Spleen (tissue), 11 donors: ENCODE data around the gene SPACA7. TPM values are rescaled to one million over a fixed set of nuclear protein-coding genes. Genes with fewer than 3 reads are reported as not detected.

Source experiments
- DNase-seq: peaks from one replicate; pipeline ENCODE4 v3.0.0-alpha.2; 2020
- H3K27ac ChIP-seq, 8 donors: fragments of 200-600 bp; sonication (generic) in 7 of 8; 1 replicate in 4 of 8; 2 replicates in 4 of 8; pipeline versions ENCODE4 v1.5.0 to v1.8.0; 2016 to 2021; ENCODE audit warnings: inconsistent platforms in 4 of 8, mild to moderate bottlenecking in 4 of 8, moderate library complexity in 1 of 8
- H3K27me3 ChIP-seq, 7 donors: fragments of 200-600 bp; sonication (generic) in 6 of 7; replicated peaks in 1 of 7; 1 replicate in 4 of 7; 2 replicates in 3 of 7; pipeline versions ENCODE4 v1.5.0 to v1.8.0; 2016 to 2021; ENCODE audit warnings: inconsistent platforms in 3 of 7, mild to moderate bottlenecking in 1 of 7
- H3K36me3 ChIP-seq, 6 donors: fragments of 200-600 bp; sonication (generic) in 5 of 6; 1 replicate in 4 of 6; 2 replicates in 2 of 6; pipeline versions ENCODE4 v1.5.0 to v1.8.0; 2016 to 2021; ENCODE audit warnings: inconsistent platforms in 2 of 6
- H3K4me1 ChIP-seq, 6 donors: fragments of 200-600 bp; sonication (generic) in 5 of 6; 1 replicate in 3 of 6; 2 replicates in 3 of 6; pipeline versions ENCODE4 v1.5.0 to v1.8.0; 2016 to 2021; ENCODE audit warnings: inconsistent platforms in 3 of 6
- H3K4me3 ChIP-seq, 8 donors: fragments of 200-600 bp; sonication (generic) in 7 of 8; 1 replicate in 4 of 8; 2 replicates in 4 of 8; pipeline versions ENCODE4 v1.5.0 to v1.8.0; 2016 to 2021; ENCODE audit warnings: inconsistent platforms in 4 of 8, mild to moderate bottlenecking in 4 of 8, moderate library complexity in 2 of 8
- H3K9me3 ChIP-seq, 8 donors: fragments of 200-600 bp; sonication (generic) in 7 of 8; 1 replicate in 4 of 8; 2 replicates in 4 of 8; pipeline versions ENCODE4 v1.5.0 to v1.8.0; 2016 to 2021; ENCODE audit warnings: inconsistent platforms in 4 of 8
- CTCF ChIP-seq, 11 experiments: fragments of 200-600 bp in 7 of 11; fragments of 450-650 bp in 4 of 11; sonication (generic) in 4 of 11; IDR thresholded peaks in 8 of 11; conservative IDR thresholded peaks in 3 of 11; 1 replicate in 7 of 11; 2 replicates in 4 of 11; pipeline versions ENCODE4 v1.4.0 to v1.8.0; 2016 to 2021; ENCODE audit warnings: antibody characterized with exemption in 11 of 11, inconsistent platforms in 4 of 11, mild to moderate bottlenecking in 1 of 11
- POLR2A ChIP-seq, 3 donors: fragments of 450-650 bp; IDR thresholded peaks; one replicate each; pipeline ENCODE4 v1.5.1; 2017; ENCODE audit warnings: antibody characterized with exemption in 3 of 3, mild to moderate bottlenecking in 1 of 3
- POLR2AphosphoS5 ChIP-seq, 3 donors: sonication (generic); formaldehyde crosslinking; IDR thresholded peaks; one replicate each; pipeline ENCODE4 v1.5.1; 2017; ENCODE audit warnings: antibody characterized with exemption in 3 of 3
- WGBS, 5 donors: extraction: QIAGEN DNeasy Blood & Tissue Kit in 3 of 5; methylation state at CpG; one replicate each; pipeline versions ENCODE4 v1.1.5 to v1.1.7; 2013 to 2018; 5-methylcytosine and 5-hydroxymethylcytosine counted together
- intact Hi-C: fragments of 100-400 bp; cut with DNase I; formaldehyde crosslinking; loops from one replicate; pipeline ENCODE4 v1.15.0; 2023; ENCODE audit warnings: low total_unique reads
- polyA plus RNA-seq, 3 donors: library from polyadenylated mRNA; stranded (reverse); fragments of 200-250 nt; gene quantifications; one replicate each; pipeline ENCODE4 v1.2.1, GENCODE V29; 2013
- total RNA-seq, 7 donors: library from RNA; depleted of rRNA in 3 of 7; stranded (reverse); fragments of >200 nt in 3 of 7; fragmentation: NEBNext Ultra II Directional in 4 of 7; extraction: Animal tissue kit (Norgen Biotek cat#: 25700) in 4 of 7; gene quantifications; one replicate each; pipeline versions ENCODE4 v1.1.0 to v1.2.1, GENCODE V29; 2016 to 2021
- donor health status: healthy with polysubstance abuse.
- donor health status: DM: no; HTN: no; CAD: no; lungs with moderate emphysema.
- donor health status: DM: no; HTN: no; CAD: no.
- donor health status: Bipolar disorder and iron deficiency.
- donor health status: healthy.
- donor health status: DM: no; HTN: no; CAD: no.
- donor health status: DM: yes; HTN: yes; CAD: no.

Gene SPACA7
- total and polyA plus RNA-seq, 10 donors, result not detected

GRCh38 chr13:112457081-112457480 is 80.9 kb downstream of the SPACA7 start:
- WGBS, 5 donors, result 86 to 92% (median 89%) methylated on average over 9 of the region's 9 CpGs
- intact Hi-C loops, result no loop called here
- H3K4me3 ChIP-seq, result no peak overlapping the region
- no peak for DNase-seq
- peaks cover 0 to 34% (median 21%) of the 10 kb centered on the region in 8 donors for H3K9me3 ChIP-seq
- TF ChIP-seq CTCF (IDR thresholded peaks at IDR 0.05 in 8 of 11, conservative IDR thresholded peaks at IDR 0.05 in 3 of 11), result no peak
- no peak for TF ChIP-seq POLR2AphosphoS5 (IDR thresholded peaks at IDR 0.05)
- no peak for TF ChIP-seq POLR2A (IDR thresholded peaks at IDR 0.05)
- H3K36me3 ChIP-seq, result no peaks in the 10 kb centered on the region
- peaks cover 0 to 24% (median 0%) of the 10 kb centered on the region in 7 donors for H3K27me3 ChIP-seq
- no peaks in the 10 kb centered on the region for H3K4me1 ChIP-seq
- H3K27ac ChIP-seq, result no peak overlapping the region

GRCh38 chr13:112457485-112457884 is 81.3 kb downstream of the SPACA7 start:
- 68 to 81% (median 72%) methylated on average over 12 to 13 of the region's 13 CpGs for WGBS, 5 donors
- intact Hi-C loops, result no loop called here
- Histone ChIP-seq H3K9me3 (peaks cover 0 to 39% (median 24%) of the 10 kb centered on the region in 8 donors), H3K36me3 (no peaks in the 10 kb centered on the region), H3K4me1 (no peaks in the 10 kb centered on the region), H3K27ac (no peak overlapping the region), H3K27me3 (peaks cover 0 to 20% (median 0%) of the 10 kb centered on the region in 7 donors), H3K4me3 (no peak overlapping the region)
- no peak for TF ChIP-seq POLR2AphosphoS5 (IDR thresholded peaks at IDR 0.05)
- no peak for TF ChIP-seq POLR2A (IDR thresholded peaks at IDR 0.05)
- no peak for TF ChIP-seq CTCF (IDR thresholded peaks at IDR 0.05 in 8 of 11, conservative IDR thresholded peaks at IDR 0.05 in 3 of 11)
- no peak for DNase-seq

DNA sequence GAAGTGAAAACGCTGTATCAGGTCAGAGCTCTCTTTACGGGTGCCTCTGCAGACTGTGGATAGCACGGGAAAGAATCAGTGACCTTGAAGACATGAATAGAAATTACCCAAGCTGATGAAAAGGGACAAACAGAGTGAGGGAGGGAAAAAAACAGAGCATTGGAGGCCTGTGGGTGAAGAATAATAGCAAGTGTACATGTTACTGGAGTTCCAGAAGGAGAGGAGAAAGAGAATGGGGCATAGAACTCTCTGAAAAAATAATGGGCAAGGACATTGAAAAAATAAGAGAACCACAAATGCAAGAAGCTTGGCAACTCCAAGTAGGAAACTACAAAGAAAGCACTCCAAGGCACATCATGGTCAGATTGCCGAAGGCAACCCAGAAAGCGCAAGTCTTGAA is 86.3 kb downstream of the SPACA7 start:
- WGBS, 5 donors, result 86 to 95% (median 93%) methylated on average over 5 of the region's 5 CpGs
- H3K4me3 ChIP-seq, result no peak overlapping the region
- H3K9me3 ChIP-seq, result peaks cover 0 to 34% (median 27%) of the 10 kb centered on the region in 8 donors
- H3K27me3 ChIP-seq, result peaks cover 0 to 5% (median 0%) of the 10 kb centered on the region in 7 donors
- no peak overlapping the region for H3K27ac ChIP-seq
- TF ChIP-seq POLR2A (IDR thresholded peaks at IDR 0.05) (no peak), POLR2AphosphoS5 (IDR thresholded peaks at IDR 0.05) (no peak), CTCF (IDR thresholded peaks at IDR 0.05 in 8 of 11, conservative IDR thresholded peaks at IDR 0.05 in 3 of 11) (no peak)
- intact Hi-C loops, result no loop called here
- DNase-seq, result no peak
- H3K36me3 ChIP-seq, result no peaks in the 10 kb centered on the region
- no peaks in the 10 kb centered on the region for H3K4me1 ChIP-seq

DNA sequence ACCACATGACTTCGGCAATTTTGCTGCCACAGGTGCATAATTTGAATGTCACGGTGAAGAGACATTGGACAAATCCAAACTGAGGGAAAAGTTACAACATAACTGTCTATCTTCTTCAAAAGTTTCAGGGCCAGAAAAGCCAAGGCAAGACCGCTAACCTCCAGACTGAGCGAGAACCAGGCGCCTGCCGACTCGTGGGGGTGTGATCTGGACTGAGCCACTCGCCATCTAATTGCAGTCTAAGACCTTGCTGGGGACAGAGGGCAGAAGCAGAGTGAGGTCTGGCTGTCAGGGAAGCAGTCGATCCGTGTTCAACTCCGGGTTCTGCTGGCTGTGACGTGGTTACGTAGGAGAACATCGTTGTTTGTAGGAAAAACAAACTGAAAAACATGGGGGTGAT is 88.6 kb downstream of the SPACA7 start:
- TF ChIP-seq CTCF (IDR thresholded peaks at IDR 0.05 in 8 of 11, conservative IDR thresholded peaks at IDR 0.05 in 3 of 11) (no peak), POLR2AphosphoS5 (IDR thresholded peaks at IDR 0.05) (no peak), POLR2A (IDR thresholded peaks at IDR 0.05) (no peak)
- intact Hi-C loops, result no loop called here
- H3K36me3 ChIP-seq, result no peaks in the 10 kb centered on the region
- H3K27me3 ChIP-seq, result peaks cover 0 to 3% (median 0%) of the 10 kb centered on the region in 7 donors
- WGBS, 5 donors, result 86 to 94% (median 91%) methylated on average over 14 of the region's 14 CpGs
- peaks cover 0 to 22% (median 14%) of the 10 kb centered on the region in 8 donors for H3K9me3 ChIP-seq
- H3K4me3 ChIP-seq, result no peak overlapping the region
- H3K4me1 ChIP-seq, result no peaks in the 10 kb centered on the region
- no peak overlapping the region for H3K27ac ChIP-seq
- DNase-seq, result peak; percentile 19
